Activated CD4-positive, alpha-beta T cell treated with anti-CD3 and anti-CD28 coated beads, Interleukin-2, amount 50 U/mL, for 24 hours (primary cell): ENCODE measurements around the gene PDE6A.
A peak's percentile ranks its signal among the peaks of the same experiment; 100 is the strongest.
"Not testable (repeated sequence)": the region's sequence is repeated elsewhere in the genome, so short reads cannot be mapped to it uniquely, and the experiment has no call there.

ENCODE experiments used
- DNase-seq, 2 donors: peaks; one replicate each; pipeline ENCODE4 v3.0.0-alpha.2; 2020; ENCODE audit warnings: low read depth in 1 of 2, low spot score in 1 of 2

Gene PDE6A

DNA sequence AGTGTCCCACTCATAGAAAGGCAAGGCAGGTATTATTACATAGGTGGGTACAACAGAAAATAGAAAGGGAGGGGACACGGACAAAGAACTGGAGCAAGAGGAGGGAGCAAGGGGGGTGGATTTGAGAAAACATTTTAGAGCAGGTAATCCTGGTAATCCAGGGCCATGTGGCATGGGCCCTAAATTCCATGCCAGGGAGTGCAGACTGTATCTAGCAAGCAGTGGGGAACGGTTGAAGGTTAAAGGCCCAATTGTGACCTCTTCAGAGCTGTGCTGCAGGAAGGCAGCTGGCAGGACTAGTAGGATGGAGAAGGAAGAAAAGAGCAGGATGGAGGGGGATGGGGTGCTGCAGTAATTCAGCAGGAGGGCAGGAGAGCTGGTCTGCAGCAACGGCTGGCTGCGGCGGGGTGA lies 75.2 kb downstream of the PDE6A start:
- no peak for DNase-seq

DNA sequence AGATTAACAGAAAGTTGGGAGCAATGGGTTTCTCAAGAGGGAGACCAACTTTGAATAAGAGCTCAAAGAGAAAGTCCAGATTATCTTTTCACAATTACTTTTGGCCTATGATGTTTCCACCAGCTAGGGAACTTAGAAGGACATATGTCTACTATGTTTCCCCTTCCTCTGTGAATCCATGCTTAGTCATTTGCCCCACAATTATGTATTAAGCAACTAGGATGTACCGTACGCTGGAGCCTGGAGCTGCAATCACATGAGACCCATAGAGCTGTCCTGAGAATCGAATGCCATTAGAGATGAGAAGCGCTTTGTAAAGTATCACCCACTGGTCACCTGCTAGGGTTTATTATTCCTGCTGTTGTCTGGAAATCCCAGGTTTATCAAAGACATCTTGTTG lies 78.8 kb downstream of the PDE6A start:
- DNase-seq, result no peak

DNA sequence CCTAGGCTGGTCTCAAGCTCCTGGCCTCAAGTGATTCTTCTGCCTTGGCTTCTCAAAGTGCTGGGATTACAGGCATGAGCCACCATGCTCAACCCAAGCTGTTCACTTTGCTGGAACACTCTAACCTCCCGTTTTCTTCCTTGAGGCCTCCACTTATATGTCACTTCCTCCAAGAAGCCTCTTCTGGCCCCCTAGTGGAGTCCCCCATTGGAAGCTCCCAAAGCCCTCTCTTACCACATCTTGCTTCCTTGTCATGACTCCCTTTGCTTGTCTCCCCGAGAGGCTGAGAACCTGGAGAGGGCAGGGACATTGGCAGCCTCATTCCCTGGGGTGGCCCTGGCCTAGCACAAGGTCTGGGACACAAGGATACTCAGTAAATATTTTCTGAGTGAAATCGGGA lies 80.8 kb downstream of the PDE6A start:
- no peak for DNase-seq

DNA sequence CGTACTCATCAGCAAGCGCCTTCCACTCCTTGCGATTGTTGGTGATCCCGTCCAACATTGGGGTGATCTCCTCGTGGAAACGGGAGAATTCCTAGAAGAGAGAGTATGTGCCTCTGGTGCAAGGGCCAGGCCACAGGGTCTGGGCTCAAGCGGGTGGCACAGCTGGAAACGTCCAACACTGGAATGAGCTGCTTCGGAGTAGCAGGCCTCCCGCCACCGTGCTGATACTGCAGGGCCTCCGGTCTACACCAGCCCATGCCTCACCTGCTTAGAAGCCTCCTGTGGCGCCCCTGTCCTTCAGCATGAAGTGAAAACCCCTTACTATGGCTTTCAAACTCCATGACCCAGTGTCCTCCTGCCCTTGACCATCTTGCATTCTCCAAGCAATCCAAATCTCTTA lies 81.4 kb downstream of the PDE6A start:
- no peak for DNase-seq

DNA sequence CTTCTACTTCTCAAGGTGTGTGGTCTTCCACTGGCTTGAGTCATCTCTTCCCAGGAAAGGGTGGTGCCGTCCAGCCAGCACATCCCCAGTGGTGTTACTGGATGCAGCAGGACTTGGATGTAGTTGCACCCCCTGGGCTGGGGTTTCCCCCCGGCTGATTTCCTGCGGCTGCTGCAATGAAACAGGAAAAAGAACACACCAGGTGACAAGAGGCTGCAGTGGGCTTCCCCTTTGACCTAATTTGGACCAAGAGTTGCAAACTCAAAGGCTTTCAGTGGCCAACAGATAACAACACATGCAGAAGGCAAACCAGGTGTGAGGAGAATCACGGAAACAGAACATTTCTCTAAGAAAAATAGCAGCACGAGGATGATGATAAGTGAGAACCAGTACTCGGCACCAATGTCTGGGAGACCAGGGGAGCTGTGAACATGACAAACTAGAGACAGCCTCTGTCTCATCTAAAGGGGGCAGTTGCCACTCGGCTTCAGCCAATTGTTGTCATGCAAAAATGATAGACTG lies 83.7 kb downstream of the PDE6A start:
- no peak for DNase-seq

DNA sequence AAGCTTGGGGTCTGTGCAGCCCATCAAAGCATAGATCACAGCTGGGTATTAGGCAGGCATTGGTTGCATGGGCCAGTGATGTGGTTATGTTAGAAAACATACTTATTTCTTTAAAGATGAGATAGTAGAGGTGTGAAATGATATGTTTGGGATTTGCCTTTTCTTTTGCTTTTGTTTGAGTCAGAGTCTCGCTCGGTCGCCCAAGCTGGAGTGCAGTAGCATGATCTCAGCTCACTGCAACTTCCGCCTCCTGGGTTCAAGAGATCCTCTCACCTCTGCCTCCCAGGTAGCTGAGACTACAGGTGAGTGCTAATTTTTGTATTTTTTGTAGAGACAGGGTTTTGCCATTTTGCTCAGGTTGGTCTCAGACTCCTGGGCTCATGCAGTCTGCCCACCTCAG lies 84.8 kb downstream of the PDE6A start:
- no peak for DNase-seq

DNA sequence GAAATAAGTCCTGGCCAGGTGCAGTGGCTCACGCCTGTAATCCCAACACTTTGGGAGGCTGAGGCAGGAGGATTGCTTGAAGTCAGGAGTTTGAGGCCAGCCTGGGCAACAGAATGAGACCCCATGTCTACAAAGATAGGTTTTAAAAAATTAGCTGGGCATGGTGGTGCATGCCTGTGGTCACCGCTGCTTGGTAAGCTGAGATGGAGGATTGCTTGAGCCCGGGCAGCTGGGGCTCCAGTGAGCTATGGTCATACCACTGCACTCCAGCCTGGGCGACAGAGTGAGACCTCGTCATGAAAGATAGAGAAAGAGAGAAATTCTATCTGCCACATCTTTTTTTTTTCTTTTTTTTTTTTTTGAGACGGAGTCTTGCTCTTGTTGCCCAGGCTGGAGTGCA lies 86.1 kb downstream of the PDE6A start:
- DNase-seq, result not testable (repeated sequence)

DNA sequence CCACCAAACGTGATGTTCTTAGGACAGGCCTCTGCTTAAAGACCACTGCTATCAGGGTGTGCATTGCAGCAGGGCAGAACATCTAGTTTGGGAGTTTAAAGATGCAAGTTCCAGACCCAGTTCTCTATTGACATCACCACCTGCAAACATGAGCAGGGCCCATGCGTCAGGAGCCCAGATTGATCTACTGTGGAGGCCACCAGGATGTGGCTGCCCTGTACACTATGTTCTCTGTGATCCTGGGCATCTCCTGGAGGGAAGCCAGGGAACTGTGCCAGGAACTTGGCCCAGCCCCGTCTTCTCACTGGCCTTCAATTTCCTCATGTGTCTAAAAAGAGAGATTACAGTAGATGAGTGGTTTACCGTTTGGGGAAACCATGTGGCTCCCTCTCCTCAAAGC lies 87.1 kb downstream of the PDE6A start:
- DNase-seq, result no peak

DNA sequence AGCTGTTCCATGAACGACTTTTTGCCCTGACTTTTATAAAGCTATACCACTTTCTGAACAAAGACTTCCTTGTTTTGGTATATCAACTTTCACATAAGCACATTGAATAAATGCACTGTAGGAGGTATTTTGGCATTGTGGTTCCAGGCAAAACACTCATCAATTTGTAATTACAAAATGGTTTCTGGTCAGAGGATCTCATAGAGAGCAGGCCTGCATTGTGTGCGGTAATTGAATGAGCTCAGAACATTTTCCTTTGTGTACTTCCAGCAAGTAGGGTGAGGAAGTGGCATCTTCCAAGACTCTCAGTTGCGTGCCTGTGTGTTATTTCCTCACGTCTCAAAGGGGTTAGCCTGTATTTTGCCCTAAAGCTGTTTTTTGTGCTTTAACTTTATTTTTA lies 89.2 kb downstream of the PDE6A start:
- DNase-seq, result no peak

DNA sequence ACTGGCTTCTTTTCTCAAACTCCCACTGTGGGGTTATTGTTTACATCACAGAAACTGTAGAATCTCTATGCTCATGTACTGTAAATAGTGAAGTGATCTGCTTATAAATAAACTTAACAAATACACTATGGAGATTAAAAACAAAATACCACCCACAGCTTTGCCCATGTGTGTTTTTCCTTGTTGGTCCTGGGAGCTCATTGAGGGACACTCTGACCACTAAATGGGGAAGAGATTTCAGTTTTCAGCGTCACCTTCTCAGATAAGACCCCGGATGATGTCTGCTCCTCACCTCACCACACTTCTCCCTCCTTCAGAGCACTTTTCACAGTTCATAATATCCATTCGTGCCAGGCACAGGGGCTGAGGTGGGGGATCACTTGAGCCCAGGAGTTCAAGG lies 89.7 kb downstream of the PDE6A start:
- no peak for DNase-seq

DNA sequence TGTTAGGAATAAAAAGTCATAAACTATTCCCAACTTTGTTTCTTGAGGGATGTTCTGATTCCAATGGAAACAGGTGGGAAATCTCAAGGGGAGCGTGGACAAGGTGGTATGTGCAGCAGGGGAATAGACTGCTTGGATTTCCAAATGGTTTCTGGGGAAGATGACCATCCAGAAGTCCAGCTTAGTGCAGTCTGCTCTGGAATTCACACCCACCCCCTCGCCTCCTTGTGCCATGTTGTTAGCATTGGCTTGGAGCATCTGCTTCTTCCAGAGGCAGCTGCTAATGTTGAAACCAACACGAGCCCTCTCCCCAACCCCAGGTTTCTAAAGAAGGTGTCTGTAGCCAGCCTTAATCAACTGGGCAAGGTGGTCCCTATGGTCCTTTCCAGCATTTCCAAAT lies 90.9 kb downstream of the PDE6A start:
- DNase-seq, result no peak

DNA sequence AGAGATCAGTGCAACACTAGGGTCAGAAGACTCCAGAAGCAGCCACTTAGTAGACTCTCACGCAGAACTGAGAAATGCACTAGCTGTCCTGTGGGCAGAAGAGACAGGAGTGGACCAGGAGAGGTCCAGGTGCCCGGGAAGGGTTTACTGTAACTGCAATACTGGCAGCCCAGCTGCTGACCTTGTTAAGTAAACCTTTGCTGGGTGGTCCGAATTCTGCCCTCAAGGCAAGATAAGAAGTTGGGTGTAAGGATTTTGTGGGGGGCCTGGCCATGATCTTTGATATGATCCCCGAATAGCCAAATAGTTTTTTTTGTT lies 91.3 kb downstream of the PDE6A start:
- DNase-seq, result no peak

DNA sequence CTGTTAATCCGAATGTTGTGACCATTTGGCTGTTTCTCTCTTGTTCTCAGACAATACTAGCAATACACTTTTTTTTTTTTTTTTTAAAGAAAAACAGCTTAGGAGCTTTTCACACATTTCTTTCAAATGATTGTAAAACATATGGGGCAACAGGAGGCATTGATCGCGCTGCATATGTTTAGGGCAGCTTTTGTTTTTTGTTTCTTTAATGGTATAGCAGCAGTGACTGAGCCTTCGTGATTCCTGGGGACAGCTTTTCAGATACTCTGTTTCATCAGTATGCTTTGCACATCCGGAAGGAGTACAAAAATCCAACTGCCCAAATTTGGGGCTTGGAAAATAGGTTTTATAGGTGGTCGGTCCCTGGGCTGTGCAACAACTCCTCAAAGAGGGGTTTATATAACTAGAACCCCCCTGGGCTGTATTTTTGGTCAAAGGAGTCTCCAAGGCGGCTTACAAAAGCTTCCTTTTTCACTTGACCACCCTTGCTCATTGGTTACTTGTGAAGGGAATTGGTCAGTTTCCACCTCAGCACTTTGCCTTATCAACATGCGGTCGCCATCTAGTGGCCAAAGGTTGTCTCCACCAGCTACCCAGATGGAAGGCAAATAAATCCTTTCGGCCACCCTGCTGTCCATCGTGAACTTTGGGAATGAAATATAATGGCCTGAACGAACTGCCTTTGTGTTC lies 91.8 kb downstream of the PDE6A start:
- DNase-seq, result peak in 1 of 2 donors; percentile 25

DNA sequence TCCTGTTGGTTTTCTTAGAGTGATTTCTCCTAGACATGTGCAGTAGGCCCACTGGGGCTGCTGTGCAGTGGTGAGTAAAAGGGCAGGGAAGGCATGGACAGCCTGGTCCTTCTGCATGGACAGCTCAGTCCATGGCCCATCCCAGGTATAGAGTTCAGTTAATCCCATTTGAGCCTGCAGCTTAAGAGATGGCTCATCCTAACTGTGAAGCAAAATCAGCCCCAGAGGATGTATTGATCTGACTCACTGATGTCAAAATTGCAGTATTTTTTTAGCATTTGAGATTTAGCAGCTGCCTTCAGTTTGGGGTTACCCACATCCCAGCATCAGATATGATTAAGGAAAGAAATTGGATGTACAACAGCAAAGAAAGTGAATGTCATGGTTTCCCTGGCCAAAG lies 93.4 kb downstream of the PDE6A start:
- DNase-seq, result no peak

DNA sequence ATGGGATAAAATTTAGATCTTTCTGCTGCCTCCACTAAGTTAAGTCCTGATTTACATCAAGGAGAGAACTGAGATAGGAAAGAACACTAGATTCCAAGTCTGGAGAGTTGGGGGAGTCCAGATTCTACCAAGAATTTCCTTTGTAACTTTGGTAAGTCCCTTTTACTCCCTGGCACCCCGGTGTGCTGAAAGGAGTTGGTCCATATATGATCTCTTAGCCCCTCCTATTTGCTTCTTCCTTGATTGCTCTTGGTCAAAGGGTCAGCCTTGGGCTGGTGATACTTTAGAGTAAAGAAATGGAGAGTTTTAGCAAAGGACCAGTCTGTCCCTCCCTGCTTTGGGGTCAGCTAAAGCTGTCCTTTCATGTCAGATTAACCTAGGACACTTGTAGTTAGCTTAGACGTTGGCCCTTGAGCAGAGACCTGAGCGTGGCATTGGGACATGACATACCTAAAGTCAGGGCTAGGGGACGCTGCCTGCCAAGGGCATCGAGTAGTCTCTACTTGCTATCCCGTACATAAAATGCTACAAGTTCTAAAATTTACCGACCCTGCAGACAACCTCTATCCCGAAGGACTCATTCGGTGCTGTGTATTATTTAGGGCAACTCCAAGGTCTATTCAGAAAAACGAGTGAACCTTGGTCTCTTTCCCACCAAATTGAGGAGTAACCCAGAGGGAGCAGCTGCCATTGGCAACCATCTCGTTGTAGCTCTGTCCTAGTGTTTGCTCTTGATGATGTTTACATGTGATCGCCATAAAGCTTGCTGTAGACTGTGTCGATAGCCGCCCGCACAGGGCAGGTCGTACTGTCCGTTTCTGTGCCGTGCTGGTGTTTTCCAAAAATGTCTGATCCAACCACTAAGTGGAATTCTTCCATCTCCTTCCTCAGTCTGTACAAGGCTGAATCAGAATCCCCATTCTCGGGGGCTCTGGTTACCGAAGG lies 94.4 kb downstream of the PDE6A start:
- DNase-seq, result no peak

DNA sequence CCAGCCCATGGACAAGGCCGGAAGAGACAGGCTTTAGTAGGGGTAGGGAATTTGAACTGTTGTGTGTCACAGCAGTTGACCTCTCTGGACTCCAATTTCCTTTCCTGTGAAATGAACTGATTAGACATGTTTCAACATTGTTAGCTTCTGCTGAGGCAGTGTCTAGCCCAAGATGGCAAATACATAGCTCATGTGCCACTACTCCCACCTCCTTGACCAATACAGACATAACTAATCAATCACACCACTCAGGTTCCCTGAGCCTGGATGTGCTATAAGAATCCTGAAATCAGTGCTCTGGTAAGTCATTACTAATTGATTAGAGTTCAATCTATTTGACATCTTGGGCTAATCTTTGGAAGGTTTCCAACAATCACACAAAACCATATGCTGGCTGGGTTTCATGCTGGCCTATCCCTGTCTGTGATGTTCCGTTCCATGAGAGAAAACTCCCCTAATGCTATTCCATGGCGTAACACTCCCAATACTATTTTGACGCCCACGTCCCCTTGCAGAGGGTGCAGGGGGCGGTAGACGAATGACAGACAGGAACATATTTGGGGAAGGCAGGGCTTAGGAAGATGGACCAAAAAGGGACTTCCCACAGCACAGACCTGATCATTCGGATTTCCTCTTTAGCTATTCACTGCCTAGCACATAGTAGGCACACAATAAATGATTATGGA lies 95.2 kb downstream of the PDE6A start:
- no peak for DNase-seq

DNA sequence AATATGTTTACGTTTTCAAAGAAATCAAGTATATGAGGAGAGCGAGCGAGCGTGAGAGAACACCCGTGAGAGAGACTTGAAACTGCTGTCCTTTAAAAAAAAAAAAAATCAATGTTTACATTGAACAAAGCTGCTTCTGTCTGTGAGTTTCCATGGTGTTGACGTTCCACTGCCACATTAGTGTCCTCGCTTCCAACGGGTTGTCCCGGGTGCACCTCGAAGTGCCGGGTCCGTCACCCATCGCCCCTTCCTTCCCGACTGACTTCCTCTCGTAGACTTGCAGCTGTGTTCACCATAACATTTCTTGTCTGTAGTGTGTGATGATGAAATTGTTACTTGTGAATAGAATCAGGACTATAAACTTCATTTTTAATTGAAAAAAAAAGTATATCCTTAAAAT lies 97.0 kb downstream of the PDE6A start:
- DNase-seq, result no peak

DNA sequence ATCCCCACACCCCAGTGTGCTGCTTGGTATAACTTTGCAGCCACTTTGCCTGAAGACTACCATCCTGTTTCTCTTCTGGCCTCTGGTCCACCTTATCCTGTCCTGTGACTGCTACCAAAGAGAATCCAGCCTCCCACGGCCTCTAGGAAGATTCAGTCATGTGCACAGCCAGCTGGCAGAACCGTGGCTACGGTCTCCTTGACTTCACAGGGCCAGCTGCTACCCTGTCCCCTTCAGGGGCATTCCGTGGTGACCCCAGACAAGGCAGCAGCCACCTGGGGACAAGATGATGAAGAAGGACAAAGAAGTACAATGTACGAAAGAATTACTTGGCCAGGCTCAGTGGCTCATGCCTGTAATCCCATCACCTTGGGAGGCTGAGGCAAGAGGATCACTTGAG lies 98.6 kb downstream of the PDE6A start:
- no peak for DNase-seq

DNA sequence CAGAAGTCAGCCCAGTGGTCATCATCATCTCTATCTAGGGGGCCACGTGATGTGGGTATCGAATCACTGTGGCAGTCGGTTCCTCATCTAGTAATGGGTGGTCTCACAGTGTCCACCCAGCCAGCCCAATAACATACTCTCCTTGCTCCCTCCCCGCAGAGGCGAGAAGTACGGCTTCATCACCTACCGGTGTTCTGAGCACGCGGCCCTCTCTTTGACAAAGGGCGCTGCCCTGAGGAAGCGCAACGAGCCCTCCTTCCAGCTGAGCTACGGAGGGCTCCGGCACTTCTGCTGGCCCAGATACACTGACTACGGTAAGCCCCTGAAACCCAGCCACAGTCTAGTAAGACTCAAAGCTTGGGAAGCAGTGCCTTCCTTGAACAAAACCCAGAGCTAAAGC lies 99.0 kb downstream of the PDE6A start:
- no peak for DNase-seq

DNA sequence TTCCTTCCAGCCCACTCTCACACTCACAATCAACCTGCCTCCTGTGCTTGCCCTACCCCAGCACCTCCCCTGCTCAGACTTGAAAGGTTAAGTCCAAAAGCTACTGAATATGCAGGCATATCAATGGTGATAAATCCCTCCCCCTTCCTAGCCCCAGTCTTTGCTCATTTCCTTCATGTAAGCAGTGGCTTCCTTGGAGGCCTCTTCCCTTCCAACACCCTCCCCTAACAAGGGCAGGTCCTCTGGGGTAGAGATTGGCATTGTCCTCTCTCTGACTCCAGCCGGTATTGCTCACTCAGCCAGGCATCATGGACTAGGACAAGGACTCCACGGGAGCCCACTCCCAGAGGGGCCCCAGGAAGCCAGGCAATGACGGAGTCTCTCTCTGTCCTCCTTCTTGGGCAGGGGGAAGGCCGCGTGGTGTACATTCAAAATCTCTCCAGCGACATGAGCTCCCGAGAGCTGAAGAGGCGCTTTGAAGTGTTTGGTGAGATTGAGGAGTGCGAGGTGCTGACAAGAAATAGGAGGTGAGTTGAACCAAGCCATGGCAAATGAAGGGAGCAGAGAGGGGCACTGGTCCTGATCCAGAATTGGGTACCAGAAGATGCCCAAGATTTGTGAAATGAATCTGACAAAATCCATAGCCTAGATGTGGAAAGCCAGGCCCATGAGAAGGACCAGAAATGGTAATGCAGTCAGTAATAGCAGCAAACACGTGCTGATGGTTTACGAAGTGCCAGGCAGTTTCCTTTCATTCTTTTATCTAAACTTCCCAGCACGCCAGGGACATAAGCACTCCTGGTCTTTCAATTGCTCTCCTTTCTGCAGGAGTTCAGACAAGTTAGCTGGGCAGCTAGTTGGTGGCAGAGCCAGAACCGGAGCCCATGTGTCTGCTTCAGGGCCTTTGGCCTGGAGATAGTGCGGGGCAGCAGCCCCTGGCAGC lies 102.5 kb downstream of the PDE6A start:
- no peak for DNase-seq
